OCI-LY1 (cell line): ENCODE results near the gene OPN3.

ENCODE experiments used
- EZH2 ChIP-seq: fragments of 200-600 bp; sonication (generic), shearing (Covaris generic); IDR thresholded peaks from 2 replicates; pipeline ENCODE4 v1.8.0; 2017; ENCODE audit warnings: borderline replicate concordance, mixed run types, mild to moderate bottlenecking, antibody characterized with exemption, low read length, moderate library complexity, mixed read lengths
- TF ChIP-seq, protein P1 (sequence below): fragments of 200-600 bp; sonication (generic), shearing (Covaris generic); IDR thresholded peaks from 2 replicates; pipeline ENCODE4 v1.5.1; 2017; ENCODE audit warnings: mild to moderate bottlenecking, antibody characterized with exemption, low read length, moderate library complexity, mixed read lengths

DNA sequence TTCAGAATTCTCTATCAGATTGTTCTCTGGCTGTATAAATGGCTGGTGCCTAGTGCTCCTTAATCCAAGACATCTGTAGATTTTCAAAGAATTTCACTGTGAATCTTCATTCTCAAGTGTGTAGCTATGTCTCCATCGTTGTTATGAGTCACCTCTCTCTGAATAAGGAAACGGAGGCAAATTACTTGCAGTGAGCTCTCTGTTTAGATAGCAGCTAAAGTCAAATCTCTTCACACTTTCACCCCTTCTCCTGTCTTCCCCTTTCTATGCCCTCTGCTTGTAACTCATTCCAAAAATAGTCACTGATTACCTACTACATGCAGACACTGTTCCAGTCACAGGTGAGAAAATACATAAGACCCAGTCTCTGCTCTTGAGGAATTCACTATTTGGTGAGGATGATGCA lies 39.7 kb downstream of the OPN3 start:
- TF ChIP-seq, protein P1, sequence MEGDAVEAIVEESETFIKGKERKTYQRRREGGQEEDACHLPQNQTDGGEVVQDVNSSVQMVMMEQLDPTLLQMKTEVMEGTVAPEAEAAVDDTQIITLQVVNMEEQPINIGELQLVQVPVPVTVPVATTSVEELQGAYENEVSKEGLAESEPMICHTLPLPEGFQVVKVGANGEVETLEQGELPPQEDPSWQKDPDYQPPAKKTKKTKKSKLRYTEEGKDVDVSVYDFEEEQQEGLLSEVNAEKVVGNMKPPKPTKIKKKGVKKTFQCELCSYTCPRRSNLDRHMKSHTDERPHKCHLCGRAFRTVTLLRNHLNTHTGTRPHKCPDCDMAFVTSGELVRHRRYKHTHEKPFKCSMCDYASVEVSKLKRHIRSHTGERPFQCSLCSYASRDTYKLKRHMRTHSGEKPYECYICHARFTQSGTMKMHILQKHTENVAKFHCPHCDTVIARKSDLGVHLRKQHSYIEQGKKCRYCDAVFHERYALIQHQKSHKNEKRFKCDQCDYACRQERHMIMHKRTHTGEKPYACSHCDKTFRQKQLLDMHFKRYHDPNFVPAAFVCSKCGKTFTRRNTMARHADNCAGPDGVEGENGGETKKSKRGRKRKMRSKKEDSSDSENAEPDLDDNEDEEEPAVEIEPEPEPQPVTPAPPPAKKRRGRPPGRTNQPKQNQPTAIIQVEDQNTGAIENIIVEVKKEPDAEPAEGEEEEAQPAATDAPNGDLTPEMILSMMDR = no peak
- no peak for TF ChIP-seq EZH2
